Measurements from ENCODE around the gene MMP24.
A peak's percentile ranks its signal among the peaks of the same experiment; 100 is the strongest.
"Not testable (repeated sequence)": the region's sequence is repeated elsewhere in the genome, so short reads cannot be mapped to it uniquely, and the experiment has no call there.

The MMP24 gene

GRCh38 chr20:35311409-35311808 lies 84.9 kb downstream of the MMP24 start:
- TF ChIP-seq, protein P1, sequence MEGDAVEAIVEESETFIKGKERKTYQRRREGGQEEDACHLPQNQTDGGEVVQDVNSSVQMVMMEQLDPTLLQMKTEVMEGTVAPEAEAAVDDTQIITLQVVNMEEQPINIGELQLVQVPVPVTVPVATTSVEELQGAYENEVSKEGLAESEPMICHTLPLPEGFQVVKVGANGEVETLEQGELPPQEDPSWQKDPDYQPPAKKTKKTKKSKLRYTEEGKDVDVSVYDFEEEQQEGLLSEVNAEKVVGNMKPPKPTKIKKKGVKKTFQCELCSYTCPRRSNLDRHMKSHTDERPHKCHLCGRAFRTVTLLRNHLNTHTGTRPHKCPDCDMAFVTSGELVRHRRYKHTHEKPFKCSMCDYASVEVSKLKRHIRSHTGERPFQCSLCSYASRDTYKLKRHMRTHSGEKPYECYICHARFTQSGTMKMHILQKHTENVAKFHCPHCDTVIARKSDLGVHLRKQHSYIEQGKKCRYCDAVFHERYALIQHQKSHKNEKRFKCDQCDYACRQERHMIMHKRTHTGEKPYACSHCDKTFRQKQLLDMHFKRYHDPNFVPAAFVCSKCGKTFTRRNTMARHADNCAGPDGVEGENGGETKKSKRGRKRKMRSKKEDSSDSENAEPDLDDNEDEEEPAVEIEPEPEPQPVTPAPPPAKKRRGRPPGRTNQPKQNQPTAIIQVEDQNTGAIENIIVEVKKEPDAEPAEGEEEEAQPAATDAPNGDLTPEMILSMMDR (conservative IDR thresholded peaks at IDR 0.05; ENCODE audit: low read depth), result no peak
- POLR2A ChIA-PET (ENCODE audit: low non-redundant PET), result no interaction called here
- CTCF ChIA-PET, result no interaction called here
- no peak for DNase-seq (ENCODE audit: low spot score)
- peak overlapping the region; percentile 100 for H3K27ac ChIP-seq

DNA sequence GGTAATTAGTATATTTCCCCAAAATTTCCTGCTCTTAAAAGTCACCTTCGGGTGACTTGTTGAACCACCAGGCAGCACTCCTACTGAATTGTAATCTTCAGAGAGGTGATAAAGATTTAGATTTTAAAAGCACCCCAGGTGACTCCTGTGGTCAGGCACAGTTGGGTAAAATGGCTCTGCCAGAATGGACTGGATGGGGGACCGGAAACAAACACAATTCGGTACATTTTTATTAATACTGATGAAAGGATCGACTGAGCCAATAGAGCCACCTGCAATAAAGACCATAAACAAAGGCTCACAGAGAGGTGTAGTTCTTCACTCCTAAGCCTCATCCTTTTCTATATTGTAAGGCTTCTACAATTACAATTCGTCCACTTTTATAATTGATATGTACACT lies 85.3 kb downstream of the MMP24 start:
- DNase-seq (ENCODE audit: low spot score), result no peak
- ChIA-PET CTCF (interaction anchor here (0.6 kb wide), 3 partner anchors 28 to 127 kb away, joined by 3 read pairs; no protein-coding TSS in a partner anchor), POLR2A (ENCODE audit: low non-redundant PET) (no interaction called here)
- peak overlapping the region; percentile 100 for H3K27ac ChIP-seq
- TF ChIP-seq, protein P1 (conservative IDR thresholded peaks at IDR 0.05; ENCODE audit: low read depth), result no peak

- ChIA-PET POLR2A (ENCODE audit: low non-redundant PET) (no interaction called here), CTCF (interaction anchor here (0.6 to 1.2 kb wide), 4 partner anchors 8 to 127 kb away, joined by 3 read pairs; no protein-coding TSS in a partner anchor)
- peak; percentile 88 for DNase-seq (ENCODE audit: low spot score)
- peak overlapping the region; percentile 100; the same call in 1 of the 2 replicates for H3K27ac ChIP-seq
- TF ChIP-seq, protein P1 (conservative IDR thresholded peaks at IDR 0.05; ENCODE audit: low read depth), result no peak
These were observed 85.8 kb downstream of the MMP24 start for GRCh38 chr20:35312318-35312717.

GRCh38 chr20:35314816-35315631 lies 88.5 kb downstream of the MMP24 start:
- no peak for DNase-seq (ENCODE audit: low spot score)
- CTCF ChIA-PET, result interaction anchor here (1.4 kb wide), 1 partner anchor 125 kb away, joined by 4 read pairs; no protein-coding TSS in a partner anchor

GRCh38 chr20:35315632-35316020 lies 89.1 kb downstream of the MMP24 start:
- CTCF ChIA-PET, result interaction anchor here (1.4 kb wide), 1 partner anchor 124 kb away, joined by 4 read pairs; no protein-coding TSS in a partner anchor
- peak overlapping the region; percentile 58 for H3K27ac ChIP-seq

More at GRCh38 chr20:35314816-35315631, 88.5 kb downstream of the MMP24 start:
- peak overlapping the region; percentile 58 for H3K27ac ChIP-seq
- POLR2A ChIA-PET (ENCODE audit: low non-redundant PET), result no interaction called here
- TF ChIP-seq, protein P1 (conservative IDR thresholded peaks at IDR 0.05; ENCODE audit: low read depth), result no peak

GRCh38 chr20:35316086-35316485 lies 89.6 kb downstream of the MMP24 start:
- no peak for DNase-seq (ENCODE audit: low spot score)
- TF ChIP-seq, protein P1 (conservative IDR thresholded peaks at IDR 0.05; ENCODE audit: low read depth), result no peak
- peak overlapping the region; percentile 58 for H3K27ac ChIP-seq
- ChIA-PET POLR2A (ENCODE audit: low non-redundant PET) (no interaction called here), CTCF (interaction anchor here (0.7 kb wide), 1 partner anchor 12 kb away, joined by 4 read pairs; no protein-coding TSS in a partner anchor)

More at GRCh38 chr20:35315632-35316020, 89.1 kb downstream of the MMP24 start:
- DNase-seq (ENCODE audit: low spot score); POLR2A ChIA-PET (ENCODE audit: low non-redundant PET): not testable (repeated sequence)

All from RWPE1 (cell line).